ENCODE data around the gene LRRC37A3.
"Not testable (repeated sequence)": the region's sequence is repeated elsewhere in the genome, so short reads cannot be mapped to it uniquely, and the experiment has no call there.

LRRC37A3 gene

GRCh38 chr17:64919289-64920025, at the start of gene LRRC37A3:
Gene LRRC37A3, minus strand, starts transcription at chr17:64919478. Its CDS starts 22,221 bp downstream, at chr17:64897257.
- DNase-seq (ENCODE audit: low spot score), result peak; percentile 100

GRCh38 chr17:64965873-64966287, 46.6 kb upstream of the LRRC37A3 start:
- DNase-seq (ENCODE audit: low spot score), result peak; percentile 84

- DNase-seq (ENCODE audit: low spot score), result not testable (repeated sequence)
Measured at GRCh38 chr17:64965256-64965872, 46.1 kb upstream of the LRRC37A3 start.

GRCh38 chr17:64964796-64965195, 45.5 kb upstream of the LRRC37A3 start:
- DNase-seq (ENCODE audit: low spot score), result no peak

GRCh38 chr17:64963814-64964213, 44.5 kb upstream of the LRRC37A3 start:
- DNase-seq (ENCODE audit: low spot score), result not testable (repeated sequence)

GRCh38 chr17:64961563-64962378, 42.5 kb upstream of the LRRC37A3 start:
- DNase-seq (ENCODE audit: low spot score), result peak; percentile 84

GRCh38 chr17:64951877-64952276, 32.6 kb upstream of the LRRC37A3 start:
- DNase-seq (ENCODE audit: low spot score), result no peak

- no peak for DNase-seq (ENCODE audit: low spot score)
Measured at GRCh38 chr17:64950871-64951270, 31.6 kb upstream of the LRRC37A3 start.

- DNase-seq (ENCODE audit: low spot score), result no peak
Measured at GRCh38 chr17:64947152-64947551, 27.9 kb upstream of the LRRC37A3 start.

GRCh38 chr17:64941761-64942160, 22.5 kb upstream of the LRRC37A3 start:
- DNase-seq (ENCODE audit: low spot score), result no peak

GRCh38 chr17:64941045-64941444, 21.8 kb upstream of the LRRC37A3 start:
- no peak for DNase-seq (ENCODE audit: low spot score)

GRCh38 chr17:64940055-64940454, 20.8 kb upstream of the LRRC37A3 start:
- no peak for DNase-seq (ENCODE audit: low spot score)

- peak; percentile 37 for DNase-seq (ENCODE audit: low spot score)
Measured at GRCh38 chr17:64938925-64939474, 19.7 kb upstream of the LRRC37A3 start.

GRCh38 chr17:64938290-64938689, 19.0 kb upstream of the LRRC37A3 start:
- no peak for DNase-seq (ENCODE audit: low spot score)

- DNase-seq (ENCODE audit: low spot score), result no peak
Measured at GRCh38 chr17:64936117-64936516, 16.8 kb upstream of the LRRC37A3 start.

- DNase-seq (ENCODE audit: low spot score), result not testable (repeated sequence)
Measured at GRCh38 chr17:64934284-64934778, 15.1 kb upstream of the LRRC37A3 start.

GRCh38 chr17:64932850-64933249, 13.6 kb upstream of the LRRC37A3 start:
- not testable (repeated sequence) for DNase-seq (ENCODE audit: low spot score)

GRCh38 chr17:64930374-64930773, 11.1 kb upstream of the LRRC37A3 start:
- not testable (repeated sequence) for DNase-seq (ENCODE audit: low spot score)

- peak; percentile 84 for DNase-seq (ENCODE audit: low spot score)
Measured at GRCh38 chr17:64929419-64930209, 10.3 kb upstream of the LRRC37A3 start.

- DNase-seq (ENCODE audit: low spot score), result not testable (repeated sequence)
Measured at GRCh38 chr17:64928701-64929100, 9.4 kb upstream of the LRRC37A3 start.

- DNase-seq (ENCODE audit: low spot score), result peak; percentile 90
Measured at GRCh38 chr17:64927444-64927843, 8.2 kb upstream of the LRRC37A3 start.
